Peyer's patch (tissue), 4 donors: ENCODE results near the gene HJURP.

Experiments used
- CTCF ChIP-seq, 6 experiments: fragments of 450-650 bp in 4 of 6; fragments of 200-600 bp in 2 of 6; sonication (generic) in 1 of 6; IDR thresholded peaks; one replicate each; pipeline ENCODE4 v1.5.1; 2017 to 2019; ENCODE audit warnings: antibody characterized with exemption in 6 of 6, mild to moderate bottlenecking in 3 of 6, moderate library complexity in 1 of 6
- POLR2A ChIP-seq, 2 donors: fragments of 450-650 bp; IDR thresholded peaks; one replicate each; pipeline ENCODE4 v1.5.1; 2017; ENCODE audit warnings: antibody characterized with exemption in 2 of 2, mild to moderate bottlenecking in 2 of 2, moderate library complexity in 2 of 2

- TF ChIP-seq CTCF (IDR thresholded peaks at IDR 0.05) (no peak), POLR2A (IDR thresholded peaks at IDR 0.05) (no peak)
Measured at GRCh38 chr2:233798335-233799086, 55.8 kb downstream of the HJURP start.
